NB4 (cell line): ENCODE measurements around the gene DUOX1.

ENCODE experiments used
- DNase-seq: peaks from one replicate; pipeline ENCODE4 v3.0.0; 2010; ENCODE audit warnings: low read depth
- H3K4me3 ChIP-seq: one replicate; pipeline ENCODE4 v1.5.1; 2011; ENCODE audit warnings: mild to moderate bottlenecking, low read depth, low read length, moderate library complexity
- CTCF ChIP-seq: IDR thresholded peaks from one replicate; pipeline ENCODE4 v1.5.1; 2012; ENCODE audit warnings: low read depth, low read length
- MAX ChIP-seq: IDR thresholded peaks from 2 replicates; pipeline ENCODE4 v1.6.1; 2011; ENCODE audit warnings: low read depth, low read length
- MYC ChIP-seq: IDR thresholded peaks from 2 replicates; pipeline ENCODE4 v1.6.1; 2011; ENCODE audit warnings: low read depth, low read length
- POLR2A ChIP-seq: IDR thresholded peaks from 2 replicates; pipeline ENCODE4 v1.6.1; 2011; ENCODE audit warnings: mild to moderate bottlenecking; ENCODE audit not compliant: insufficient read length; ENCODE audit errors: extremely low read depth

DUOX1 gene

GRCh38 chr15:45150997-45151396, 21.2 kb downstream of the DUOX1 start:
- no peak for TF ChIP-seq CTCF
- TF ChIP-seq POLR2A = no peak
- no peak for TF ChIP-seq MYC
- TF ChIP-seq MAX = no peak
- H3K4me3 ChIP-seq = no peak overlapping the region
- no peak for DNase-seq

GRCh38 chr15:45151998-45152828, 22.4 kb downstream of the DUOX1 start:
- DNase-seq = no peak
- TF ChIP-seq MYC = no peak
- no peak overlapping the region for H3K4me3 ChIP-seq

- H3K4me3 ChIP-seq = no peak overlapping the region
- no peak for DNase-seq
- TF ChIP-seq MAX (no peak), MYC (no peak), POLR2A (no peak), CTCF (no peak)
Observed at GRCh38 chr15:45155739-45156138, 25.9 kb downstream of the DUOX1 start.

GRCh38 chr15:45156744-45157455, 27.1 kb downstream of the DUOX1 start:
- DNase-seq = no peak
- no peak overlapping the region for H3K4me3 ChIP-seq
- no peak for TF ChIP-seq CTCF
- TF ChIP-seq MAX = no peak
- TF ChIP-seq POLR2A = no peak
- no peak for TF ChIP-seq MYC

GRCh38 chr15:45157974-45158373, 28.2 kb downstream of the DUOX1 start:
- TF ChIP-seq MAX = no peak
- no peak for TF ChIP-seq MYC
- no peak for TF ChIP-seq CTCF
- TF ChIP-seq POLR2A = no peak
- DNase-seq = peak; percentile 31

GRCh38 chr15:45161666-45162065, 31.9 kb downstream of the DUOX1 start:
- no peak for DNase-seq
- no peak for TF ChIP-seq CTCF
- no peak for TF ChIP-seq MAX
- TF ChIP-seq MYC = no peak
- no peak for TF ChIP-seq POLR2A
- no peak overlapping the region for H3K4me3 ChIP-seq

More at GRCh38 chr15:45157974-45158373, 28.2 kb downstream of the DUOX1 start:
- H3K4me3 ChIP-seq = no peak overlapping the region
